HepG2 (cell line): ENCODE measurements around the gene CASZ1. TPM values are rescaled to one million over a fixed set of nuclear protein-coding genes. Genes with fewer than 3 reads are reported as not detected.

Source experiments
- SMC3 ChIP-seq: IDR thresholded peaks from 2 replicates; pipeline ENCODE4 v1.6.1; 2011; ENCODE audit warnings: low read length, improper control_type of control experiment
- ZNF83 ChIP-seq: sonication (generic); formaldehyde crosslinking; IDR thresholded peaks from 2 replicates; pipeline ENCODE4 v1.4.0; 2020; ENCODE audit warnings: missing genetic modification reagents, mild to moderate bottlenecking, borderline replicate concordance
- polyA plus RNA-seq, 8 experiments: library from polyadenylated mRNA; depleted of rRNA in 3 of 8; stranded (reverse) in 7 of 8; unstranded in 1 of 8; fragments of >200 nt; fragmentation: Illumina TruSeq in 4 of 8; extraction: Trizol in 4 of 8; gene quantifications; 2 replicates each; pipeline versions ENCODE4 v1.2.1 to v1.2.3, GENCODE V29; 2011 to 2016; ENCODE audit warnings: low read depth in 4 of 8, missing spikeins in 1 of 8, mixed read lengths in 1 of 8; ENCODE audit not compliant: insufficient read depth in 1 of 8
- total RNA-seq, 5 experiments: library from RNA; depleted of rRNA; stranded (reverse); fragments of >200 nt; fragmentation: Illumina TruSeq; extraction: Trizol; gene quantifications; 2 replicates each; pipeline ENCODE4 v1.2.3, GENCODE V29; 2016; ENCODE audit warnings: low read depth in 1 of 5
- TF ChIP-seq, protein P1 (sequence below), 2 experiments: IDR thresholded peaks; 2 replicates each; pipeline ENCODE4 v1.6.1; 2011 to 2012; ENCODE audit warnings: low read length in 2 of 2, borderline replicate concordance in 1 of 2, low read depth in 1 of 2, mild to moderate bottlenecking in 1 of 2, moderate library complexity in 1 of 2
- TF ChIP-seq, protein P2 (sequence below): sonication (generic); formaldehyde crosslinking; IDR thresholded peaks from 2 replicates; pipeline ENCODE4 v1.4.0; 2020; ENCODE audit warnings: missing genetic modification reagents, borderline replicate concordance
- TF ChIP-seq, protein P3 (sequence below): sonication (generic); formaldehyde crosslinking; IDR thresholded peaks from 2 replicates; pipeline ENCODE4 v1.4.0; 2020; ENCODE audit warnings: mild to moderate bottlenecking, low read depth, missing genetic modification reagents

CASZ1 gene
- total and polyA plus RNA-seq, 2 of the 13 experiments (the other 11 are each of a cell fraction or from before 2014, with no cell fraction given), result 1.9 to 3.7 TPM

DNA sequence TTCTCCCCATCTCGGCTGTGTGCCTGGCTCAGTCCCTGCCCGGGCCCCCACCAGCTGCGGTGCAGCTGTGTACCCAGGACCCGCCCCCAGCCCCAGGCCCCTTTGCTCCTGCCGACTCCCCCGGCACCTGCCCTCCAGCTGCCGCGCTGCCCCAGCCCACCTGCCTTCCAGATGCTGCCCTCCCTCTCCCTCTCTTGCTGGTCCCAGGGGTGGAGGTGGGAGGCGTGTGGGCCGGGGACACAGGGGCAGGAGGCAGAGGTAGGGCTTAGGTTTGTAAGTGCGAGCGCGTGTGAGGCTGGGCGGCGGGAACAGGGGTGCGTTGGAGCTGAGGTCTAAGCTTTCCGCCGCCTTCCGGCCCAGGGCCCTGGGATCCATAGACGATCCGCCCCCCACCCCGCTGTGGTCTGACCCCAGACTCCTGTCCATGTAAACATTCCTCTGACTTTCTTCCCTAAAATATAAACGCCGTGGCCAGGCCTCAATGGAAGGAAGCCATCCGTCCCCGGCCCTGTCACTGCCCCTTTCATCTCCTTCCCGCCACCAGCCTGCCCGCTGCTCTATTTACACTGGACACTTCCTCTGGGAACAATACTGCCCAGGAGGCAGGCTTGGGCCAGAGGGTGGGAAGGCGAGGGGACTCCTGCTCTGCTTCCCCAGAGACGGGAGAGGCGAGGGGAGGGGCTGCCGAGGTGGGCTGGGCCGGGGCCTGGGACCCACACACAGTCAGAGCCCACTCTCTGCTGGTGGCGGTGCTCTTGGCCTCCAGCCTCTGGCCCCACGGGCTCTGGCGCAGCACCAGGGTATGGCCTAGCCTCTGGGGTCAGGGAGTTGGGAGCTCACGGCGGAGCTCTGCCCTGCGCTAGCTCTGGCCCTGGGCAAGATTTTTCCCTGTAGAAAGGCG is 128.3 kb downstream of the CASZ1 start (continued):
- TF ChIP-seq, protein P1, sequence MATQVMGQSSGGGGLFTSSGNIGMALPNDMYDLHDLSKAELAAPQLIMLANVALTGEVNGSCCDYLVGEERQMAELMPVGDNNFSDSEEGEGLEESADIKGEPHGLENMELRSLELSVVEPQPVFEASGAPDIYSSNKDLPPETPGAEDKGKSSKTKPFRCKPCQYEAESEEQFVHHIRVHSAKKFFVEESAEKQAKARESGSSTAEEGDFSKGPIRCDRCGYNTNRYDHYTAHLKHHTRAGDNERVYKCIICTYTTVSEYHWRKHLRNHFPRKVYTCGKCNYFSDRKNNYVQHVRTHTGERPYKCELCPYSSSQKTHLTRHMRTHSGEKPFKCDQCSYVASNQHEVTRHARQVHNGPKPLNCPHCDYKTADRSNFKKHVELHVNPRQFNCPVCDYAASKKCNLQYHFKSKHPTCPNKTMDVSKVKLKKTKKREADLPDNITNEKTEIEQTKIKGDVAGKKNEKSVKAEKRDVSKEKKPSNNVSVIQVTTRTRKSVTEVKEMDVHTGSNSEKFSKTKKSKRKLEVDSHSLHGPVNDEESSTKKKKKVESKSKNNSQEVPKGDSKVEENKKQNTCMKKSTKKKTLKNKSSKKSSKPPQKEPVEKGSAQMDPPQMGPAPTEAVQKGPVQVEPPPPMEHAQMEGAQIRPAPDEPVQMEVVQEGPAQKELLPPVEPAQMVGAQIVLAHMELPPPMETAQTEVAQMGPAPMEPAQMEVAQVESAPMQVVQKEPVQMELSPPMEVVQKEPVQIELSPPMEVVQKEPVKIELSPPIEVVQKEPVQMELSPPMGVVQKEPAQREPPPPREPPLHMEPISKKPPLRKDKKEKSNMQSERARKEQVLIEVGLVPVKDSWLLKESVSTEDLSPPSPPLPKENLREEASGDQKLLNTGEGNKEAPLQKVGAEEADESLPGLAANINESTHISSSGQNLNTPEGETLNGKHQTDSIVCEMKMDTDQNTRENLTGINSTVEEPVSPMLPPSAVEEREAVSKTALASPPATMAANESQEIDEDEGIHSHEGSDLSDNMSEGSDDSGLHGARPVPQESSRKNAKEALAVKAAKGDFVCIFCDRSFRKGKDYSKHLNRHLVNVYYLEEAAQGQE (IDR thresholded peaks at IDR 0.05; ENCODE audit: borderline replicate concordance in 1 of 2, low read depth in 1 of 2, low read length in 2 of 2), result no peak
- TF ChIP-seq, protein P2, sequence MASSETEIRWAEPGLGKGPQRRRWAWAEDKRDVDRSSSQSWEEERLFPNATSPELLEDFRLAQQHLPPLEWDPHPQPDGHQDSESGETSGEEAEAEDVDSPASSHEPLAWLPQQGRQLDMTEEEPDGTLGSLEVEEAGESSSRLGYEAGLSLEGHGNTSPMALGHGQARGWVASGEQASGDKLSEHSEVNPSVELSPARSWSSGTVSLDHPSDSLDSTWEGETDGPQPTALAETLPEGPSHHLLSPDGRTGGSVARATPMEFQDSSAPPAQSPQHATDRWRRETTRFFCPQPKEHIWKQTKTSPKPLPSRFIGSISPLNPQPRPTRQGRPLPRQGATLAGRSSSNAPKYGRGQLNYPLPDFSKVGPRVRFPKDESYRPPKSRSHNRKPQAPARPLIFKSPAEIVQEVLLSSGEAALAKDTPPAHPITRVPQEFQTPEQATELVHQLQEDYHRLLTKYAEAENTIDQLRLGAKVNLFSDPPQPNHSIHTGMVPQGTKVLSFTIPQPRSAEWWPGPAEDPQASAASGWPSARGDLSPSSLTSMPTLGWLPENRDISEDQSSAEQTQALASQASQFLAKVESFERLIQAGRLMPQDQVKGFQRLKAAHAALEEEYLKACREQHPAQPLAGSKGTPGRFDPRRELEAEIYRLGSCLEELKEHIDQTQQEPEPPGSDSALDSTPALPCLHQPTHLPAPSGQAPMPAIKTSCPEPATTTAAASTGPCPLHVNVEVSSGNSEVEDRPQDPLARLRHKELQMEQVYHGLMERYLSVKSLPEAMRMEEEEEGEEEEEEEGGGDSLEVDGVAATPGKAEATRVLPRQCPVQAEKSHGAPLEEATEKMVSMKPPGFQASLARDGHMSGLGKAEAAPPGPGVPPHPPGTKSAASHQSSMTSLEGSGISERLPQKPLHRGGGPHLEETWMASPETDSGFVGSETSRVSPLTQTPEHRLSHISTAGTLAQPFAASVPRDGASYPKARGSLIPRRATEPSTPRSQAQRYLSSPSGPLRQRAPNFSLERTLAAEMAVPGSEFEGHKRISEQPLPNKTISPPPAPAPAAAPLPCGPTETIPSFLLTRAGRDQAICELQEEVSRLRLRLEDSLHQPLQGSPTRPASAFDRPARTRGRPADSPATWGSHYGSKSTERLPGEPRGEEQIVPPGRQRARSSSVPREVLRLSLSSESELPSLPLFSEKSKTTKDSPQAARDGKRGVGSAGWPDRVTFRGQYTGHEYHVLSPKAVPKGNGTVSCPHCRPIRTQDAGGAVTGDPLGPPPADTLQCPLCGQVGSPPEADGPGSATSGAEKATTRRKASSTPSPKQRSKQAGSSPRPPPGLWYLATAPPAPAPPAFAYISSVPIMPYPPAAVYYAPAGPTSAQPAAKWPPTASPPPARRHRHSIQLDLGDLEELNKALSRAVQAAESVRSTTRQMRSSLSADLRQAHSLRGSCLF (CRISPR knock-in tag), result no peak
- TF ChIP-seq, protein P3, sequence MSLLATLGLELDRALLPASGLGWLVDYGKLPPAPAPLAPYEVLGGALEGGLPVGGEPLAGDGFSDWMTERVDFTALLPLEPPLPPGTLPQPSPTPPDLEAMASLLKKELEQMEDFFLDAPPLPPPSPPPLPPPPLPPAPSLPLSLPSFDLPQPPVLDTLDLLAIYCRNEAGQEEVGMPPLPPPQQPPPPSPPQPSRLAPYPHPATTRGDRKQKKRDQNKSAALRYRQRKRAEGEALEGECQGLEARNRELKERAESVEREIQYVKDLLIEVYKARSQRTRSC (CRISPR knock-in tag), result no peak
- TF ChIP-seq ZNF83 (CRISPR knock-in tag) (no peak), SMC3 (no peak)
